GM12878 (cell line): ENCODE results near the gene POC1B. TPM values are rescaled to one million over a fixed set of nuclear protein-coding genes. Genes with fewer than 3 reads are reported as not detected.

Source experiments
- ATAC-seq: fragments of 200-7000 bp; cut with Tn5 transposase; 3 replicates; pipeline ENCODE4 v1.9.1; 2020; ENCODE audit warnings: mild to moderate bottlenecking, moderate library complexity
- BruUV-seq: library from RNA; stranded (reverse); fragments of 400-500 nt; replicated peaks from 2 replicates; lab custom pipeline; 2021; lab: Mats Ljungman, UMichigan
- CTCF ChIA-PET: fragments of 300-600 bp; sonication (Branson Sonifier 250); formaldehyde crosslinking; extraction: SDS; loops from one replicate; lab custom pipeline; 2021; ENCODE audit warnings: inconsistent platforms; lab: Yijun Ruan, JAX
- POLR2A ChIA-PET: fragments of 350-600 bp; formaldehyde crosslinking; extraction: SDS; loops from one replicate; lab custom pipeline; 2021; ENCODE audit warnings: inconsistent platforms; lab: Charles Lee
- RAD21 ChIA-PET: fragments of 300-600 bp; sonication (Branson Sonifier 250); formaldehyde crosslinking; loops from one replicate; lab custom pipeline; 2023; ENCODE audit warnings: antibody characterized with exemption; ENCODE audit not compliant: unreplicated experiment; lab: Charles Lee
- SMC1A ChIA-PET: fragments of 300-600 bp; sonication (Branson Sonifier 250); formaldehyde crosslinking; loops from one replicate; lab custom pipeline; 2023; ENCODE audit not compliant: unreplicated experiment, uncharacterized antibody; lab: Charles Lee
- DNase-seq: peaks from one replicate; pipeline ENCODE4 v3.0.0-alpha.2; 2011; ENCODE audit warnings: low read depth, low spot score
- FAIRE-seq: peaks from 3 replicates; lab custom pipeline; 2011; peaks lifted over from hg19 to GRCh38; lab: Jason Lieb, UNC
- H2AFZ ChIP-seq: 2 replicates; pipeline ENCODE4 v1.6.0; 2011; ENCODE audit warnings: low read depth, low read length, control low read depth; ENCODE audit not compliant: control insufficient read depth
- H3K27ac ChIP-seq: 2 replicates; pipeline ENCODE4 v1.5.1; 2011; ENCODE audit warnings: control low read depth; ENCODE audit not compliant: control insufficient read depth, insufficient read depth
- H3K27me3 ChIP-seq, 2 experiments: replicated peaks in 1 of 2; 2 replicates each; pipeline versions ENCODE4 v1.6.0 to v1.6.1; 2011; ENCODE audit warnings: low read length in 1 of 2; ENCODE audit not compliant: control insufficient read depth in 2 of 2, insufficient read depth in 2 of 2
- H3K36me3 ChIP-seq, 2 experiments: 2 replicates each; pipeline ENCODE4 v1.5.1; 2011; ENCODE audit warnings: low read length in 1 of 2; ENCODE audit not compliant: control insufficient read depth in 2 of 2, insufficient read depth in 2 of 2
- H3K4me1 ChIP-seq: 2 replicates; pipeline ENCODE4 v1.6.1; 2011; ENCODE audit warnings: mild to moderate bottlenecking, low read length, moderate library complexity, mixed read lengths; ENCODE audit not compliant: control insufficient read depth, insufficient read depth
- H3K4me2 ChIP-seq: 2 replicates; pipeline ENCODE4 v1.6.0; 2011; ENCODE audit warnings: control low read depth; ENCODE audit not compliant: control insufficient read depth, insufficient read depth
- H3K4me3 ChIP-seq: fragments of 200-600 bp; sonication (generic); 2 replicates; pipeline ENCODE4 v1.5.1; 2016
- H3K79me2 ChIP-seq: 2 replicates; pipeline ENCODE4 v1.6.0; 2011; ENCODE audit warnings: low read length; ENCODE audit not compliant: control insufficient read depth, insufficient read depth
- H3K9ac ChIP-seq: 2 replicates; pipeline ENCODE4 v1.8.0; 2011; ENCODE audit warnings: low read length, control low read depth, mixed read lengths; ENCODE audit not compliant: control insufficient read depth, insufficient read depth
- H3K9me3 ChIP-seq: replicated peaks from 3 replicates; pipeline ENCODE4 v1.5.1; 2011; ENCODE audit warnings: mild to moderate bottlenecking, low read length; ENCODE audit not compliant: control insufficient read depth, insufficient read depth
- H4K20me1 ChIP-seq: 2 replicates; pipeline ENCODE4 v1.6.0; 2011; ENCODE audit not compliant: control insufficient read depth, insufficient read depth
- RCOR1 ChIP-seq: conservative IDR thresholded peaks from 2 replicates; pipeline ENCODE4 v1.6.1; 2012; ENCODE audit warnings: low read depth, low read length, improper control_type of control experiment
- USF2 ChIP-seq: IDR thresholded peaks from 2 replicates; pipeline ENCODE4 v1.6.1; 2011; ENCODE audit warnings: low read depth, low read length, improper control_type of control experiment, borderline replicate concordance
- ZNF592 ChIP-seq: fragments of 450-650 bp; IDR thresholded peaks from 2 replicates; pipeline ENCODE4 v1.6.1; 2017; ENCODE audit warnings: mild to moderate bottlenecking, moderate library complexity
- WGBS: methylation state at CpG from one replicate; pipeline ENCODE4 v1.1.6; 2016; ENCODE audit warnings: low lambda C conversion rate; ENCODE audit not compliant: insufficient replicate concordance, insufficient coverage; ENCODE audit errors: missing lambda C conversion rate; 5-methylcytosine and 5-hydroxymethylcytosine counted together
- in situ Hi-C: fragments of 300-500 bp; cut with MboI; formaldehyde crosslinking; loops from 9 replicates; pipeline ENCODE4 v1.14.3; 2018; ENCODE audit warnings: mixed read lengths
- intact Hi-C: fragments of 100-400 bp; cut with micrococcal nuclease; formaldehyde crosslinking; loops from one replicate; pipeline ENCODE4 v1.14.2; 2022; ENCODE audit not compliant: unreplicated experiment
- polyA plus RNA-seq, 11 experiments: library from polyadenylated mRNA; depleted of rRNA in 4 of 11; unstranded in 6 of 11; stranded (reverse) in 5 of 11; fragments of >200 nt; fragmentation: Nextera tagmentation in 4 of 11; fragmentation: Illumina TruSeq in 1 of 11; extraction: Ambion mirVana in 4 of 11; extraction: Trizol in 1 of 11; gene quantifications; 1 replicate in 1 of 11; 2 replicates in 10 of 11; pipeline versions ENCODE4 v1.2.1 to v1.2.3, GENCODE V29; 2011 to 2016; ENCODE audit warnings: inconsistent platforms in 2 of 11, missing spikeins in 2 of 11, low read depth in 1 of 11
- total RNA-seq, 4 experiments: library from RNA; depleted of rRNA in 3 of 4; stranded (reverse); fragments of >200 nt in 3 of 4; fragmentation: Illumina TruSeq in 1 of 4; extraction: Trizol in 1 of 4; gene quantifications; 2 replicates each; pipeline versions ENCODE4 v1.2.1 to v1.2.3, GENCODE V29; 2013 to 2021

POC1B gene
- total and polyA plus RNA-seq, 10 of the 15 experiments (the other 5 are each of a cell fraction or from before 2014, with no cell fraction given) = 4.4 to 17.8 (median 11.3) TPM

GRCh38 chr12:89417246-89417977 lies 108.4 kb downstream of the POC1B start:
- FAIRE-seq (no peak), ATAC-seq (no peak), DNase-seq (no peak)
- no peak overlapping the region for H3K4me3 ChIP-seq
- intact Hi-C loops = no loop called here
- ChIA-PET SMC1A (no interaction called here), POLR2A (no interaction called here), CTCF (no interaction called here), RAD21 (no interaction called here)
- no peaks in the 10 kb centered on the region for H4K20me1 ChIP-seq
- H3K9me3 ChIP-seq = no peaks in the 10 kb centered on the region
- H3K27ac ChIP-seq = no peak overlapping the region
- no peak overlapping the region for H3K9ac ChIP-seq
- no peaks in the 10 kb centered on the region for H3K36me3 ChIP-seq
- H3K27me3 ChIP-seq = no peaks in the 10 kb centered on the region
- H3K4me1 ChIP-seq = no peaks in the 10 kb centered on the region
- in situ Hi-C loops = no loop called here
- no peak overlapping the region for H2AFZ ChIP-seq
- 84% methylated on average over 3 of the region's 3 CpGs for WGBS
- TF ChIP-seq USF2 (no peak), ZNF592 (no peak), RCOR1 (no peak)
- no peak overlapping the region for H3K4me2 ChIP-seq
- BruUV-seq = no TSS peak
- H3K79me2 ChIP-seq = no peaks in the 10 kb centered on the region
